ENCODE results near the gene HES7.
A peak's percentile ranks its signal among the peaks of the same experiment; 100 is the strongest.

HES7 gene

DNA sequence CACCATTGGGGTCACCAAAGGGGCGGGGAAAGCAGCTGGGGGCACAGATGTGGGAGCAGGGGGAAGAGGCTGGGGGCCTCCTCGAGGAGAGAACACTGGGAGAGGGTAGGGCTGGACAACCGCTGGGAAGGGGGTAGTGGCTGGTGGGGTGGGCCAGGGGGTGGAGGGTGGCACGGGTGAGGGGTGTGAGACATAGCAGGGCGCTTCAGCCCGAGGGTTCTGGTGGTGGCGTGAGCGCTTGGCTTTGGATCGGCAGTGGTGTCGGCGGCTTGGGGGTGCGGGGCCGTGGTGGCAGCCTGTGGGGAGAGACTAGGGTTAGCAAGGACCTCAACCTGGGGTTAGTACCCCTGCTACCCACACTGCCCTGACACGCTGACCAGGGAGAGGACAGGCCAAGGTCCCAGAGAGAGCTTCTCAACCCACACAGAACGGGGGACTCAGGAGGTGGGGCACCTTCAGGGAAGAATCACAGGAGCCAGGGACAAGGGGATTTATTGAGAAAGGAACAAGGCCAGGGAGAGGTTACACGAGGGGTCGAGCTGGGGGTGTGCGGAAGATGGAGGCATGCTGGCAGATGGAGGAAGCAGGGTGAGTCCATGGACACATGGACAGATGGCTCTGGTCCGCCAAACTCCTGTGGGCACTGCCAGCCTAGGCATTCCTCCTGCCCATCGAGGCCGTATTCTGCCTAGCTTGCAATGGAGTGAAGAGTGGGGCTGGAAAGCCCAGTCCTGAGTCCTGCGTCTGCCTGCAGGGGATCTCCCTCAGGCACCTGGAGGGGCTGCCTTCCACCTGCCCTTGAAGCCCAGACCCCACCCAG, 19.9 kb upstream of the HES7 start:
- no peak for DNase-seq (ENCODE audit: low read depth in 1 of 2, low spot score in 1 of 2)

DNA sequence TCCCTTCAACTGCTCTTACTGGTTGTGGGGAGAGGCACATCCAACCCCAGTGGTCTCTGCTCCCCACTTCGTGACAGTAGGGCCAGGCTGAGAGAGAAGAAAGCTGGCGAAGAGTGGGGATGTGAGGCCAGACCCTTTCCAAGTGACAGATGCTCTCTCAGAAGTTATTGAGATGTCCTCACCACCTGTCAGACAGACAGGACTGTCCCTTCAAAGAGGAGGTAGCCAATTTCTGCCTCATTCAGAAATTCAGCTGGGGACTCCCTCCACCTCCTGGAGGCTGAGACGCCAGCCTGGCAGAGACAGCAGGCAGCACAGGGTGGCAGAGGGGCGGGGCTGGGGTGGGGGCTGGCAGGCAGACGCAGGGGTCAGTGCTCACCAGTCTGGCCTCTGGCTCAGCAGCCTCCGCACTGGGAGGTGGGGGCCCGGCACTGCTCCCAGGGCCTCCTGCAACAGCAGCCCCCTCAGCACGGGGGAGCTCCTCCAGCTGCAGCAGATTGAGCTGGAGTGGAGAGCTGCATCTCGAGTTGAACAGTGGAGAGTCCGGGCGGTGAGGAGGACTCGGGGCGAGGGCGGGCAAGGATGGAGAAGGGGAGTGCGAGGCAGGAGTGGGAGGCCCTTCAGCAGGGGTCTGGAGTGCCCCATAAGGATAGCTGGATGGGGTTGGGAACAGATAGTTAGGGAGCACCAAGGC, 19.1 kb upstream of the HES7 start:
- DNase-seq (ENCODE audit: low read depth in 1 of 2, low spot score in 1 of 2): no peak

DNA sequence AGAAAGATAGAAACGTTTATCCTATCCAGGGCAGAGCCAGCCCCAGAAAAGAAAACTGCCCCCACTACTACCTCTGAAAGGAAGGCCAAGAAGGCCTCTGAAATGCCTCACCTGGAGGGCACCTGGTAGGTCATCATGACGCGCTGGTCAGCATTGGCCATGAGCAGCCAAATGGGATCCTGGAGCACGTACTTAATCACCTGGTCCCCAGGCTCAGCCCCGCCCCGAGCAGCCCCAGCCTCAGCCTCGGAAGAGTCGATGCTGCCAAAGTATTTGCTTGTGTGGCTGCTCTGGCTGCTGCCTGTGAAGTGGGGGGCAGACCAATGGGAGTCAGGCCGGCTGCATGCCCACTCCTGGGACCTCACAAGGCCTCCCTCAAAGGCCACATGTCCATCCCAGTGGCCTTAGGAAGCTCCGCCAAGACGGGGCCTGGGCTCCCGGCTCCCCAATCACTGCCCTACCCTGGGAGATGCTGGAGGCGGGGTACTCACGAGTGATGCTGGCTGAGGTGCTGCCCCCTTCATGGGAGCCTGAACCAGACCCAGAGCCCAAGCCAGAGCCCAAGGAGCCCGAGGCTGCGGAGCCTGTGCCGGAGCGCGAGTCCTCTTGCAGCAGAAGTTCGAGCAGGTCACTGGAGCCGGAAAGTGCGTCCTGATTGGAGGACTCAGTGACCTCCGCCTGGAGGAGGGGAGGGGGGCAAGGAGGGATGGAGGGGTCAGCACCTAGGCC, 18.4 kb upstream of the HES7 start:
- no peak for DNase-seq (ENCODE audit: low read depth in 1 of 2, low spot score in 1 of 2)

DNA sequence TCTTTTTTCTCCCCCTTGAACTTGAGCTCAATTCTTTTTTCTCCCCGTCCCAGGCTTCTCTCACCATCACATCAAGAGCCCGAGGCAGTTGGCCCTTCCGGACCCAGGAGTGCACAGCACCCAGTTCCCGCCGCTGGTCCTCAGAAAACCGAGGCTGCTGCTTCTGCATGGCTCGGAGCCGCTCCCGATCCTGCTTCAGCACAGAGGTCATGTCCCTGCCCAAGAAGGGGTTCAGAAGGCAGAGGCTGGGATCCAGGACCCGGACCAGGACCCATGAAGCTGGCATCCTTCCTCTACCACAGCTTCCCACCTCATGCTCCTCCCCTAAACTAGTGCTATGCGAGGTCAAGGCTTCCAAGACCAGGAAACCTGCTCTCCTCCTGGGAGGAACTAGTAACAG, 17.8 kb upstream of the HES7 start:
- no peak for DNase-seq (ENCODE audit: low read depth in 1 of 2, low spot score in 1 of 2)

DNA sequence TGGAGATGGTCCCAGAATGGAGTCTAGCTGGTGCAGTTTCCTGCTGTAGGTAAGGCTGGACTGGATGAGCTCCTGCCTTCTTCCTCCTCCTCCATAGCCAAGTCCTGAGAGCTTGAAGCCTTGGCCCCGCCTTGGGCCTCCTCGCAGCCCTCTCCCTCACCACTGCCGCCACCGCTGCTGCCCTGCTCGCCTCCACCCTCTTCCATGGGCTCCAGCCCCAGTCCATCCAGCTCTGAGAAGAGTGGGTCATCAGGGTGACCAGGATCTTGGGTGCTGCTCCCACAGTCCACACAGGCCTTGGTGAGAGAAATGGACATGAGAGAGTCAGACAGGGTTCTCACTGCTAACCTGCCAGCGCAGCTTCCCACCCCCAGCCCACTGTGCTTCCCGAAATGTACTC, 17.1 kb upstream of the HES7 start:
- no peak for DNase-seq (ENCODE audit: low read depth in 1 of 2, low spot score in 1 of 2)

DNA sequence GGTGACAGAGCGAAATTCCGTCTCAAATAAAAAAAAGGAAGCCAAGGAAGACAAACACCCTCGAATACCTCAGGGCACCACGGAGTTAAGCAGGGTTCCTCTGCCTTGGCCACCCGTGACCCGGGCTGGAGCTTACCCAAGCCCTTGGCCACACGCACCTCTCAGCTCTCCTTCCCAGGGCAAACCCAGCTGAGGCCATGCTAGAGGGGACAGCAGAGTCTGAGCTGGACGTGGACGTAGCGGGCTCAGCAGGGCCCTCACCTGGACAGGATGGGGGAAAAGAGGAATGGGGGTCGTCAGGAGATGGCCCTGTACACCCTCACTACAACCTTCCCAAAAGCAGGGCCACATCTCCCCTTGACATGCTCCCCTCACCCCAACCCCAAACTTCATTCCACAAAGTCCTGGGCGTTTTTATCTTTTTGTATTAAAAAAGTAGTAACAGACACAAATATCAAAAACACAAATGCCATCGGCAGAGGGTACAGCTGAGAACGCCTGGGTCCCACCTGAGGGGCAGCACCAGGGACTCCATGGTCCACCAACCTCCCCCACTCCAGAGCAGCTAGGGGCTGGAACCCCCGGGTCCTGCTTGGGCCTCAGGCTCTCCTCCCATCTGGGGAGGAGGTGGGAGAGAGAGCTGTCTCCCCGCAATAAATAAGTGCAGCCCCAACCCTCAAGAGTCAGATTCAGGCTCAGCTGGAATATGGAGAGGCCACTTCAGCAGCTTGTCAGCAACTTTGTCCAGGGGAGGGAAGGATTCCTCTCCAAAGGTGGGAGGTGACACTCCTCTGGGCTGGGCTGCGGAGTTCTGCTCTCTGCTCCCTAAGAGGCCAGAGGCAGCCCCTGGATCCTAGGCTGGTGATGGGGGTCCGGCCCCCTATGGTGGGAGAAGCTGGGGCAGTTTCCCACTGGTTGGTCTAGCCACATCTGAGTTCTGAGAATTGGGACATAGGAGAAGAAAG, 16.4 kb upstream of the HES7 start:
- DNase-seq (ENCODE audit: low read depth in 1 of 2, low spot score in 1 of 2): no peak

DNA sequence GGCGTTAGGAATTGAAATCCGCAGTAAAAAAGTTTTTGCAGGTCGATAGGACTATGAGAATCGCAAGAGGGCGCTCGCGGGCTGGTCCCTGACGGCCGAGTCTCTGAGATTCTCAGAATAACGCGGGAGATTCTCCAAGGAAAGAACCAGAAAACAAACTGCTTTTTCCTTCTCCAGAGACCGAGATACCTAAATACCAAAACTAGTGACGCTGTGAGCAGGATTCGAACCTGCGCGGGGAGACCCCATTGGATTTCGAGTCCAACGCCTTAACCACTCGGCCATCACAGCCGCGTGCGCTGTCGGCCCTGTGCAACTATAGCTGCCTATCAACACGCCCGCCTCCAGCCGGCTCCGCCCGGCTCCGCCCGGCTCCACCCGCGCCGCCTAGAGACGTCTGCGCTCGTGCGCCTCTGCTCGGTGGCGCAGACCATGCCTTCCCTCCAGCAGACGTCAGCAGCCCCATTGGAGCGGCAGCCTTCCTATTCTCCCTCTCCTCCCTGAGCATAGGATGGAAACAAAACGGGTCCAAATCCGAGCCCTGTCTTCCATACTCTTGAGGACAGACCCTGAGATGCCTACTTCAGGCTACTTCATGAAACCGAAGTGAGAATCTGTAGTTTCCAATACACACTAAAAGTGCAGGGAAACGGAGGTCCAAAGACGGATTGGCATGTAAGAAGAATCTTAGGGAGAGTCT, 14.9 kb upstream of the HES7 start:
- DNase-seq (ENCODE audit: low read depth in 1 of 2, low spot score in 1 of 2): peak; percentile 97 to 100

DNA sequence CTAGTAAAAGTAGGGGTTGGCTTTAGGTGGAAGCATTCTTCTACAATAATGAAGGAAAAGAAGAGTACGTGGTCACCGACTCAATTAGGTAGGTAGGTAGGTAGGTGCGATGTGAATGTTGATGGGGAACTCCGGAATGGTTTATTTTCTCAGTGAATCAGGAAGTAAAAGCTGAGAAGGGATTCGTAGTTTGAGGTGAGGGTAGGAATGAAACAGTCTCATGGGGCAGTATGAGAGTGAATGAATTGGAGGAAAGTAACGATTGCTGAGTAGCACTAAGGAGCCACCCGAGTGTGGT, 14.4 kb upstream of the HES7 start:
- no peak for DNase-seq (ENCODE audit: low read depth in 1 of 2, low spot score in 1 of 2)

DNA sequence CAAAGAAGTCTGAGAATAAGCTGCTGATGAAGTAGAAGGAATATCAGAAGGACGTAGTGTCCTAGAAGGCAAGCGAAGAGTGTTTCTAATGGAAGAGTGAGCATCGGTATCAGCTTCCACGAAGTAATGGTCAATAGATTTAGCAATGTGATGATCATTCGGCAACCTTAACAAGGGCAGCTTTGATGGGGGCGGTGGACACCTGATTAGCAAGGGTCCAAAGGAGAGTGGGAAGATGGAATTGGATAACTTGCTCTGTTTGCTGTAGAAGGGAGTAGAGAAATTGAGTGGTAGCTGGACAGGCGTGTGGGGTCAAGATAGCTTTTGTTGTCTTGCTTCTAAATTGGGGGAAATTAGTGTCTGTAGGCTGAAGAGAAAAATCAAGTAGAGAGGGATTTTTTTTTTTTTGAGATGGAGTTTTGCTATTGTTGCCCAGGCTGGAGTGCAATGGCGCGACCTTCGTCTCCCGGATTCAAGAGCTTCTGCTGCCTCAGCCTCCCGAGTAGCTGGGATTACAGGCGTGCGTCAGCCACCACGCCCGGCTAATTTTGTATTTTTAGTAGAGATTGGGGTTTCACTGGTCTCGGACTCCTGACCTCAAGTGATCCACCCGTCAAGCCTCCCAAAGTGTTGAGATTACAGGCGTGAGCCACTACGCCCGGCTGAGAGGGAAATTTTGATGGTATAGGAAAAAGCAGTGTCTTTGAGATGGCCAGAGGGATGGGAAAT, 13.9 kb upstream of the HES7 start:
- DNase-seq (ENCODE audit: low read depth in 1 of 2, low spot score in 1 of 2): no peak

DNA sequence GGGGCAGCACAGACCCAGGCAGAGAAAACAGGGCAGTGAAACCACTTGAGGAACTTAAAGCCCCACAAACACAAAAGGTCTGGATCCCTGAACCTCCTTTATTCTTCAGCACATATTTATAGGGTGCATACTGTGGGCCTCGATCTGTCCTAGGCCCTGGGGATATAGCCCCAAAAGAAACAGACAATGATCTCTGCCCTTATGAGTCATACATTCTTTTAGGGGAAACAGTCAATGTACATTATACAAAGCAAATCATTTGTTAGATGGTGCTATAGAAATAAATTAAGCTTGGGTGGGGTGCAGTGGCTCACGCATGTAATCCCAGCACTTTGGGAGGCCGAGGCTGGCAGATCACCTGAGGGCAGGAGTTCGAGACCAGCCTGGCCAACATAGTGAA, 10.0 kb upstream of the HES7 start:
- DNase-seq (ENCODE audit: low read depth in 1 of 2, low spot score in 1 of 2): no peak

DNA sequence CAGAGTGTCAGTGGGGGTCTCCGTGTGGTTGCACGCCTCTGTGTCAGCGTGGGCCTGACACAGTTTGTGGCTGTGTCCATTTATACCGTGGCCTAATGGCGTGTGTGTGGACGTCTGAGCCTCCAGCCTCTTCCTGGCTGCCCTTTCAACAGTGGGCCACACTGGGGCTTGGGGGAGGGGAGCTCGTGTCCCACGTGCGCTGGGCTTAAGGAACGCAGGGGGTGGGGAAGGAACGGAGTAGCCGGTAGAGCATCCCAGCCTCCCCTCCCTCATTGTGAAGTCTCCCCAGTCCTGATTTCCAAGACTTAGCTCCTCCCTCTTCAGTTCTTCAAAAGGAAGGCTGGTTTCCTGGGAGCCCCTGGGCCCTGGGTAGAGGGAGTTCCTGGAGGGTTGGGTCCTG, 9.5 kb upstream of the HES7 start:
- DNase-seq (ENCODE audit: low read depth in 1 of 2, low spot score in 1 of 2): no peak

DNA sequence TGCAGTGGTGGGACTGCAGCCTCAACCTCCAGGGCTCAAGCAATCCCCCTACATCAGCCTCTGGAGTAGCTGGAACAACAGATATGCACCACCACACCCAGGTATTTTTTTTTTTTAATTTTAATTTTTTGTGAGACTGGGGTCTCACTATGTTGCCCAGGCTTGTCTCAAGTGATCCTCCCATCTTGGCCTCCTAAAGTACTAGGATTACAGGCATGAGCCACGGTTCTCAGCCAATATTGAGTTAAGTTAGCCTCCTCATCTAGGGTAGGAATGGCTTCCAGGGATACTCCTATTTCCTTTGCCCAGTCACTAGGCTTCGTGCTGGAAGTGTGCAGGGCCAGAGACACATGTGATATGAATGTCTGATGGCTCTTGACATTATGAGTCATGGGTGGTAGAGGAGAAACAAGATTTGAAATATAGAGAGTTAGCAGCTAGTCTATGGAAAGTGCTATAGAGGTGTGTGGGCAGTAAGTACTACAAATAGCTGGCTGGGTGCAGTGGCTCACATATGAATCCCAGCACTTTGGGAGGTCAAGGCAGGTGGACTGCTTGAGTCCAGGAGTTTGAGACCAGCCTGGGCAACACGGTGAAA, 8.0 kb upstream of the HES7 start:
- DNase-seq (ENCODE audit: low read depth in 1 of 2, low spot score in 1 of 2): no peak

DNA sequence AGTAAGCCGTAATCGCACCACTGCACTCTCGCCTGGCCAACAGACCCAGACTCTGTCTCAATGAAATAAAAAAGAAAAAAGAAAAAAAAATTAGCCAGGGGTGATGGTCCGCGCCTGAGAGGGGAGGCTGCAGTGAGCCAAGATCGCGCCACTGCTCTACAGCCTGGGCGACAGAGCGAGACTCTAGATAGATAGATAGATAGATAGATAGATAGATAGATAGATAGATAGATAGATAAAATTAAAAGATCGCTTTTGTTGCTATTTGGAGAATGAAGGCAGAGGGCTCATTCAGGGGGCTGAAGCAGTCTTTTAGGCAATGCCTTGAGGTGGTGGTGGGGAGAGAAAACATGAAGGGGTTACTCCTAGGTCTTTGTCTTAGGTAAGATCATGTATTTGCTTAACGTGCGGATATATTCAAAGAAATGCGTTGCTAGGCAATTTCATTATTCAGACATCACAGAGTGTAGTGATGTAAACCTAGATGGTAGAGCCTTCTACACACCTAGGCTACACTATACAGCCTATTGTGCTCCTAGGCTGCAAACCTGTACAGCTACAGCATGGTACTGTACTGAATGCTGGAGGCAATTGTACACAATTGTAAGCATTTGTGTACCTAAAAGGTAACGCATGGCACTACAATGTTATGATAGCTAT, 4.3 kb upstream of the HES7 start:
- no peak for DNase-seq (ENCODE audit: low read depth in 1 of 2, low spot score in 1 of 2)

DNA sequence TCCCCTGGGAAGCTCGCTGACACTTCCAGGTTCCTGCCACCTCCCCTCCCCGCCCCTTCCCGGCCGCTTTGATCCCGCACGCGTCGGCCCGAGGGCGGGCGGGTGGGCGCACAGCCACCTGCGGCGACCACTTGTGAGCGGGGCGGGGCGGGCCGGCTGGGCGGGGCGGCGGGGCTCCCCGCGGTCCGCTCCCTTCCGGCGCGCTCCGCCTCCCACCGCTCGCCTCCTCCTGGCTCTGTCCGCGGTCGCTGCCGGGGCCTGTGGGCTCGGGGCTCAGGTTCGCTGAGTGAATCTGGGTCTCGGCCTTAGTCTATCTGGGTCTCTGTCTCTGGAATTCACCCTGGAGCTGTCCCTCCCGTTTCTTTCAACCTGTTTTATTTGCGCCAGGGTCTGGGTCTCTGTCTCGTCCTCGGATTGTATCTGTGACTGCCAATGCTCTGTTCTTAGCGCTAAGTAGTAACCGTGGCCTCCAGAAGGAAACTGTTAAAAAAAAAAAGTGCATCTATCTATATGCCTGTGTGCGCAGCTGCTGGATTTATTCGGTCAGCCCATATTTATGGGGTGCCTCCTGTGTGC, 2.7 kb upstream of the HES7 start:
- DNase-seq (ENCODE audit: low read depth in 1 of 2, low spot score in 1 of 2): no peak

DNA sequence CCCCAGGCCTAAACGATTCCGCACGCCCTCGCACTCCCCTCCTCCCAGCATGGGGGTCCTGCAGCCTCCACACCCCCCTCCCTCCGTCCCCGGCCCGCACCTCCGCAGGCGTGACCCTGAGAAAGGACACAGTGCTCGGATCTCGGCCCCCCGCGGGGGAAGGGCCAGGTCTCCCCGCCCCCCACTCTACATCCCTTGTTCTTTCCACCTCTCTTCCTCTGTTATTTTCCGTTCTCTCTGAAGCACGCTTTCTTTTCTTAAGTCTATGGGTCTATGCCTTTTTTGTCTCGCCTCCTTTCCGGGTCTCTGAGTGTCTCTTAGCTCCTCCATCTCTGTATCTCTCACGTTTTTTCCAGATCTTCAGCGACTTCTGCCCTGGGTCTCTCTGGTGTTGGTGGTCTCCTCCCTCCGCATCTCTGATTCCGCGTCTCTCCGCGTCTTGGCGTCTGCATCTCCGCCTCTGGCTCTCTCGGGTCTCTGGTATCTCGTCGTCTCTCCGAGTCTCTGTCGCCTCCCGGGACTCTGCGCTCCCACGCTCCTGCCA, 2.1 kb upstream of the HES7 start:
- no peak for DNase-seq (ENCODE audit: low read depth in 1 of 2, low spot score in 1 of 2)

DNA sequence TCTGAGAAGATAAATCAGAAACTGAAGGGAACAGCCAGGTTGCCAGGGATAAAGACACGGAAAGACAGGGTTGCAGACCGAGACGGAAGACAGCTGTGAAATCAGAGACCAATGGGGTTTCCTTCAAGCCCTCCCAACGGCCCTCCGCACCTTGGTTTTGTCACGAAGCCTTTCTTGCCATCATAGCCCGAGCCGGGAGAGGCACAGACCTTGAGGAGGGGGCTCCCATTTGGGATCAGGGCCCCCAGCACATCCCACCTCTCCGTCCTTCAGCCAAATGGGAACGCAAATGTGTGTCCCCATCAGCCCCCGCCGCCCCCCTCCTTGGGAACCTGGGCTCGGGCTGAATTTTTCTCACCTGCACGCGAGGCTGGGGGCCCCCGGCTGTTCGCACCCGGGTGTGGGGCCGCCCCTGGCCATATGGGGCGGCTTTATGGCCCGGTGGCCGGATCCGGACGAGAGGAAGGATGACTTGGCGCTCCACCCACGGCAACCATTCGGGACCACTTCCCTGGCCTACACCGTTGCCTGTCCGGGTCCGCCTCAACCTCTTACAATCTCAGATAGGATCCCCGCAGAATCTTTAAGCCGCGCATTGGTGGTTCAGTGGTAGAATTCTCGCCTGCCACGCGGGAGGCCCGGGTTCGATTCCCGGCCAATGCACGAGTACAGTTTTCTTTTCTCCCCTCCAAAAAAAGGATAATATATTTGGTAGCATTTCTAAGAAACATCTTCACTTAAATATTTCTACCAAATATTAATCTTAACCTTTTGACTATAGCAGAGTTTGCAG, 1.4 kb upstream of the HES7 start:
- peak; percentile 94 to 98 for DNase-seq (ENCODE audit: low read depth in 1 of 2, low spot score in 1 of 2)

DNA sequence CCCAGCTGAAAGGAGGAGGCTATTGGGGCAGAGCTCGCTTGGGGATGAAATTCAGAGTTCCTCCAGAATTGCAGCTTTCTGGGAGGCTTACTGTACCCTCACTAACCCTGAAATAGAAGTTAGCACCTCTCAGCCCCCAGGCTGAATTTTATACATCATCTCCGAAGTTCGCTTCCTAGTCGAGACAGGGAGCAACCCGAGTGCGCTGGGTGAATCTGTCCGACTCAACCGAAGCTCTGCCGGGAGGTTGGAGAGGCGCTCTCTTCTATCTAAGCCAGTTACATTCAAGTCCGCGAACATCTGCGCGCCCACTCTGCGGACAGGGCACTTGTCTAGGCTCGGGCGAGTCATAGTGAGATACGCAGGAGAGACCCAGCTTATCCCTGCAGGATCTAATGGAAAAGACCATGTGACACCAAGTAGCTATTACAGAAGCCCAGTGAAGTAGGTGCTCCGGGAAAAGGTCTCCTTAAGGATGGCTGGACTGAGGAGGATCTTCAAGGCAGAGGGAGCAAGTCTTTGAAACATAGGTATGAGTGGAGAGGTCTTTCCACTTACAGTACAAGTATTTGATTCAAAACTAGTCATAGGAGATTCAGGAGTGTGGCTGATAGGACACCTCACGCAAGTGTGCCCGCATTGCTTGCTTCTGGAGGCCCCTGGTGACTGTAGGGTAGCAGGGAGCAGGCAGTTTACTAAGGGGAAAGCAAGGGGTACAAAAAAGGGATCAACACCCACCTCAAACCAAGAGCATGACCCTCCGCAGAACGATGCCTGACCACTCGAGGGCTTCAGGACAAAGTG, 646 bp upstream of the HES7 start:
- DNase-seq (ENCODE audit: low read depth in 1 of 2, low spot score in 1 of 2): no peak
